K562 (cell line): ENCODE data around the gene CELF6.

ENCODE experiments used
- CHD1 ChIP-seq: fragments of 200-600 bp; sonication (generic); IDR thresholded peaks from one replicate; pipeline ENCODE4 v1.6.1; 2012; ENCODE audit warnings: mild to moderate bottlenecking, moderate library complexity, low read length, inconsistent platforms
- DDX20 ChIP-seq: fragments of 450-650 bp; IDR thresholded peaks from 2 replicates; pipeline ENCODE4 v1.6.1; 2016; ENCODE audit warnings: missing genetic modification characterization, low read depth, mild to moderate bottlenecking, missing compliant biosample characterization, moderate library complexity
- EP300 ChIP-seq: IDR thresholded peaks from 2 replicates; pipeline ENCODE4 v1.6.1; 2012; ENCODE audit warnings: low read length, improper control_type of control experiment
- JUN ChIP-seq, 2 experiments: sonication (generic) in 1 of 2; formaldehyde crosslinking in 1 of 2; IDR thresholded peaks; 2 replicates each; pipeline versions ENCODE4 v1.6.1 to v1.8.0; 2012 to 2022; ENCODE audit warnings: borderline replicate concordance in 2 of 2, mild to moderate bottlenecking in 2 of 2, improper control_type of control experiment in 1 of 2, low read depth in 1 of 2, low read length in 1 of 2, missing genetic modification reagents in 1 of 2
- KDM2B ChIP-seq: fragments of 250-450 bp; sonication (Bioruptor Pico); IDR thresholded peaks from 2 replicates; pipeline ENCODE4 v1.8.0; 2021; ENCODE audit warnings: mild to moderate bottlenecking, moderate library complexity
- NR4A1 ChIP-seq, 2 experiments: fragments of 250-450 bp in 1 of 2; fragments of 450-650 bp in 1 of 2; sonication (Bioruptor Pico) in 1 of 2; IDR thresholded peaks; 2 replicates each; pipeline versions ENCODE4 v1.4.0 to v1.6.1; 2016 to 2020; ENCODE audit warnings: mild to moderate bottlenecking in 2 of 2, missing compliant biosample characterization in 1 of 2, missing genetic modification characterization in 1 of 2, moderate library complexity in 1 of 2
- POLR2A ChIP-seq: fragments of 450-650 bp; conservative IDR thresholded peaks from 2 replicates; pipeline ENCODE4 v1.6.1; 2016
- POLR2AphosphoS5 ChIP-seq: IDR thresholded peaks from 2 replicates; pipeline ENCODE4 v1.6.1; 2011; ENCODE audit warnings: mild to moderate bottlenecking, low read depth, low read length, moderate library complexity; ENCODE audit not compliant: control insufficient read depth, insufficient read depth
- SNRNP70 ChIP-seq: fragments of 200-400 bp; formaldehyde crosslinking; optimal IDR thresholded peaks from 2 replicates; pipeline ENCODE3; 2017; ENCODE audit warnings: low read depth, low read length
- TF ChIP-seq, protein P1 (sequence below), 3 experiments: IDR thresholded peaks in 2 of 3; conservative IDR thresholded peaks in 1 of 3; 2 replicates each; pipeline ENCODE4 v1.5.1; 2011 to 2012; ENCODE audit warnings: low read length in 3 of 3, mild to moderate bottlenecking in 3 of 3, control low read depth in 2 of 3, improper control_type of control experiment in 1 of 3, inconsistent platforms in 1 of 3, low read depth in 1 of 3, mixed read lengths in 1 of 3, moderate library complexity in 1 of 3; ENCODE audit not compliant: insufficient read depth in 2 of 3
- TF ChIP-seq, protein P2 (sequence below): sonication (generic); formaldehyde crosslinking; IDR thresholded peaks from 2 replicates; pipeline ENCODE4 v1.8.0; 2022; ENCODE audit warnings: mild to moderate bottlenecking, missing genetic modification reagents, borderline replicate concordance
- TF ChIP-seq, protein P3 (sequence below): sonication (generic); formaldehyde crosslinking; IDR thresholded peaks from 2 replicates; pipeline ENCODE4 v1.8.0; 2023; ENCODE audit warnings: mild to moderate bottlenecking, missing genetic modification reagents

DNA sequence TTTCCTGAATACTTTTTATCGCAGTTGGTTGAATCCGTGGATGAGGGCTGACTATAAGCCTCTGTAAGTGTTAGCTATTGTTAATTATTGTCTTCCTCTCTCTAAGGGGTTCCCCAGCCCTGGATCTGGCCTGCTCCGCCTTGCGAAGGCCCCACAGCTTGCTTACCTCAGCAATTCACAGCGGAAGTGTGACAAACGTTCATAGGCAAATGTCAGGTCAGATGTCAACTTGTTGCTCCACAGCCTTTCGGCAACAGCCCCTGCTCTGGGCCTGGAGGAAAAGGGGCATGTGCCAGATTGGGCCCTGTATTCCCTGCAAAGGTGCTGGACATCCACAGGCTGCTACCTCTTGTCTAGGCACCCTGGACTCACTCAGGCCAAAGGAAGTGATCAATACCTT lies 25.3 kb upstream of the CELF6 start:
- TF ChIP-seq KDM2B (no peak), CHD1 (no peak), POLR2AphosphoS5 (no peak), POLR2A (no peak), EP300 (no peak), NR4A1 (CRISPR knock-in tag; IDR thresholded peaks at IDR 0.05) (no peak), NR4A1 (tag; IDR thresholded peaks at IDR 0.05) (no peak), DDX20 (tag) (no peak), SNRNP70 (no peak), JUN (IDR thresholded peaks at IDR 0.05; ENCODE audit: borderline replicate concordance, low read depth, low read length) (no peak), JUN (CRISPR knock-in tag; IDR thresholded peaks at IDR 0.05; ENCODE audit: borderline replicate concordance) (no peak)
- TF ChIP-seq, protein P1, sequence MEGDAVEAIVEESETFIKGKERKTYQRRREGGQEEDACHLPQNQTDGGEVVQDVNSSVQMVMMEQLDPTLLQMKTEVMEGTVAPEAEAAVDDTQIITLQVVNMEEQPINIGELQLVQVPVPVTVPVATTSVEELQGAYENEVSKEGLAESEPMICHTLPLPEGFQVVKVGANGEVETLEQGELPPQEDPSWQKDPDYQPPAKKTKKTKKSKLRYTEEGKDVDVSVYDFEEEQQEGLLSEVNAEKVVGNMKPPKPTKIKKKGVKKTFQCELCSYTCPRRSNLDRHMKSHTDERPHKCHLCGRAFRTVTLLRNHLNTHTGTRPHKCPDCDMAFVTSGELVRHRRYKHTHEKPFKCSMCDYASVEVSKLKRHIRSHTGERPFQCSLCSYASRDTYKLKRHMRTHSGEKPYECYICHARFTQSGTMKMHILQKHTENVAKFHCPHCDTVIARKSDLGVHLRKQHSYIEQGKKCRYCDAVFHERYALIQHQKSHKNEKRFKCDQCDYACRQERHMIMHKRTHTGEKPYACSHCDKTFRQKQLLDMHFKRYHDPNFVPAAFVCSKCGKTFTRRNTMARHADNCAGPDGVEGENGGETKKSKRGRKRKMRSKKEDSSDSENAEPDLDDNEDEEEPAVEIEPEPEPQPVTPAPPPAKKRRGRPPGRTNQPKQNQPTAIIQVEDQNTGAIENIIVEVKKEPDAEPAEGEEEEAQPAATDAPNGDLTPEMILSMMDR (IDR thresholded peaks at IDR 0.05 in 2 of 3, conservative IDR thresholded peaks at IDR 0.05 in 1 of 3; ENCODE audit: insufficient read depth in 2 of 3, low read depth in 1 of 3, low read length in 3 of 3) = no peak
- TF ChIP-seq, protein P2, sequence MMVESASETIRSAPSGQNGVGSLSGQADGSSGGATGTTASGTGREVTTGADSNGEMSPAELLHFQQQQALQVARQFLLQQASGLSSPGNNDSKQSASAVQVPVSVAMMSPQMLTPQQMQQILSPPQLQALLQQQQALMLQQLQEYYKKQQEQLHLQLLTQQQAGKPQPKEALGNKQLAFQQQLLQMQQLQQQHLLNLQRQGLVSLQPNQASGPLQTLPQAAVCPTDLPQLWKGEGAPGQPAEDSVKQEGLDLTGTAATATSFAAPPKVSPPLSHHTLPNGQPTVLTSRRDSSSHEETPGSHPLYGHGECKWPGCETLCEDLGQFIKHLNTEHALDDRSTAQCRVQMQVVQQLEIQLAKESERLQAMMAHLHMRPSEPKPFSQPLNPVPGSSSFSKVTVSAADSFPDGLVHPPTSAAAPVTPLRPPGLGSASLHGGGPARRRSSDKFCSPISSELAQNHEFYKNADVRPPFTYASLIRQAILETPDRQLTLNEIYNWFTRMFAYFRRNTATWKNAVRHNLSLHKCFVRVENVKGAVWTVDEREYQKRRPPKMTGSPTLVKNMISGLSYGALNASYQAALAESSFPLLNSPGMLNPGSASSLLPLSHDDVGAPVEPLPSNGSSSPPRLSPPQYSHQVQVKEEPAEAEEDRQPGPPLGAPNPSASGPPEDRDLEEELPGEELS (CRISPR knock-in tag) = no peak
- TF ChIP-seq, protein P3, sequence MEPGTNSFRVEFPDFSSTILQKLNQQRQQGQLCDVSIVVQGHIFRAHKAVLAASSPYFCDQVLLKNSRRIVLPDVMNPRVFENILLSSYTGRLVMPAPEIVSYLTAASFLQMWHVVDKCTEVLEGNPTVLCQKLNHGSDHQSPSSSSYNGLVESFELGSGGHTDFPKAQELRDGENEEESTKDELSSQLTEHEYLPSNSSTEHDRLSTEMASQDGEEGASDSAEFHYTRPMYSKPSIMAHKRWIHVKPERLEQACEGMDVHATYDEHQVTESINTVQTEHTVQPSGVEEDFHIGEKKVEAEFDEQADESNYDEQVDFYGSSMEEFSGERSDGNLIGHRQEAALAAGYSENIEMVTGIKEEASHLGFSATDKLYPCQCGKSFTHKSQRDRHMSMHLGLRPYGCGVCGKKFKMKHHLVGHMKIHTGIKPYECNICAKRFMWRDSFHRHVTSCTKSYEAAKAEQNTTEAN (CRISPR knock-in tag) = no peak
